ENCODE data around the gene STRN3. TPM values are rescaled to one million over a fixed set of nuclear protein-coding genes. Genes with fewer than 3 reads are reported as not detected.

STRN3 gene
- total RNA-seq, 4 donors from 2014 or later, result 68.4 to 99.6 (median 77.2) TPM

- H3K27me3 ChIP-seq, result no peaks in the 10 kb centered on the region
- H3K4me3 ChIP-seq, result no peak overlapping the region
- peaks cover 0 to 32% of the 10 kb centered on the region in 2 donors for H3K36me3 ChIP-seq
- peaks cover 0 to 8% (median 3%) of the 10 kb centered on the region in 3 donors for H3K4me1 ChIP-seq
- TF ChIP-seq CTCF (IDR thresholded peaks at IDR 0.05) (no peak), EP300 (IDR thresholded peaks at IDR 0.05) (no peak), POLR2AphosphoS5 (IDR thresholded peaks at IDR 0.05) (no peak), POLR2A (IDR thresholded peaks at IDR 0.05) (no peak)
- no peak for ATAC-seq
- H3K27ac ChIP-seq, result no peak overlapping the region
- H3K9me3 ChIP-seq, result no peaks in the 10 kb centered on the region
- 82 to 85% methylated on average over 3 to 4 of the region's 4 CpGs for WGBS, 2 donors (ENCODE audit: low coverage in 1 of 2)
Observed at GRCh38 chr14:30894923-30895515, 131.2 kb downstream of the STRN3 start.

DNA sequence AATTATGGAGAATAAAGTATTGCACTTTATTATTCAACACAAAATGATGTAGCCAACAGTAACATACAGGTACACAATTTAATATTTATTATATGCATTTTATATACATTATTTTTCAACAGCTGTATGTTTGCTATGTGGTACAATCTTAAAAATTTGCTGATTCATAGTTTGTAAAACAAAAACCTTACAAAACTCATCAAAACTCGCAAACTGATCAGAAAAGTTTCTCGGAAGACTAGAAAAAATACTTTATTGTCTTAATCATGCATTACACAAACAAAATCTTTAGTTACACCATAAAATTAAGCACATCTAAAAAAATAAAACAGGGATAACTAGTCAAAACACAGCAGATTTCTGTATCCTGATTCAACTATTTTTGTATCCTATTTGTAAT is 132.4 kb downstream of the STRN3 start:
- Histone ChIP-seq H3K9me3 (no peaks in the 10 kb centered on the region), H3K27me3 (no peaks in the 10 kb centered on the region), H3K27ac (no peak overlapping the region), H3K36me3 (peaks cover 0 to 22% of the 10 kb centered on the region in 2 donors), H3K4me3 (no peak overlapping the region), H3K4me1 (peaks cover 0 to 8% (median 3%) of the 10 kb centered on the region in 3 donors)
- 93 to 100% methylated on average over 2 of the region's 2 CpGs for WGBS, 2 donors (ENCODE audit: low coverage in 1 of 2)
- TF ChIP-seq EP300 (IDR thresholded peaks at IDR 0.05) (no peak), POLR2AphosphoS5 (IDR thresholded peaks at IDR 0.05) (no peak), CTCF (IDR thresholded peaks at IDR 0.05) (no peak), POLR2A (IDR thresholded peaks at IDR 0.05) (no peak)
- ATAC-seq, result no peak

GRCh38 chr14:30889244-30889594 is 137.0 kb downstream of the STRN3 start:
- no peaks in the 10 kb centered on the region for H3K27me3 ChIP-seq
- no peak for ATAC-seq
- no peaks in the 10 kb centered on the region for H3K4me1 ChIP-seq
- H3K27ac ChIP-seq, result no peak overlapping the region
- TF ChIP-seq CTCF (IDR thresholded peaks at IDR 0.05), result no peak
- no peak for TF ChIP-seq POLR2A (IDR thresholded peaks at IDR 0.05)
- no peak for TF ChIP-seq EP300 (IDR thresholded peaks at IDR 0.05)
- TF ChIP-seq POLR2AphosphoS5 (IDR thresholded peaks at IDR 0.05), result no peak
- 63 to 75% methylated on average over 4 of the region's 4 CpGs for WGBS, 2 donors (ENCODE audit: low coverage in 1 of 2)
- H3K36me3 ChIP-seq, result peaks cover 0 to 6% of the 10 kb centered on the region in 2 donors
- H3K4me3 ChIP-seq, result no peak overlapping the region
- H3K9me3 ChIP-seq, result no peaks in the 10 kb centered on the region

DNA sequence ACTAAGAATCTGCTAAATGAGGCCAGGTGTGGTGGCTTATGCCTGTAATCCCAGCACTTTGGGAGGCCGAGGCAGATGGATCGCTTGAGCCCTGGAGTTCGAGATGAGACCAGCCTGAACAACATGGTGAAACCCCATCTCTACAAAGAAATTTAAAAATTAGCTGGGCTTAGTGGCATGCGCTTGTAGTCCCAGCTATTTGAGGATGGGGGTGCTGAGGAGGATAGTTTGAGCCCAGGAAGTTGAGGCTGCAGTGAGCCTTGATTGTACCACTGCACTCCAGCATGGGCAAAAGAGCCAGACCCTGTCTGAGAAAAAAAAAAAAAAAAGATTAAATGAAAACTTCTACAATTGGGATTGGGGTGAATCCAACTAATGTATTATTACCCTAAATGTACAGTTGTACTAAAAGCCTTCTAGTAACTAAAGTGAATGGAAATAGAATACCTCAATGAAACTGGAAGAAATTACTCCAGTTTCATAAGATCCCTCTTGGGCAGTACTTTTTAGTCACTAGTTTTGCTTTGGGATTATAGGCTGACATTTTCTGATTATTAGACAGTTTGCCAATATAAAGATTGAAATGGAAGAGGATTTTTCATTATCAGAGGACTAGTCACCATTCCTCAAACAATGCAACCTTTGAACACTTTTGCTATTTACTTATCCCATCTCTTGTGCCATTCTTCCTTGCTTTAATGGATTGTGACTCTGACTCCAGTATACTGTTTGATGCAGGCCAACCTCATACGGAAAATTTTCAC is 137.5 kb downstream of the STRN3 start:
- H3K27me3 ChIP-seq, result no peaks in the 10 kb centered on the region
- WGBS, 2 donors (ENCODE audit: low coverage in 1 of 2), result 84 to 97% methylated on average over 2 to 5 of the region's 5 CpGs
- peaks cover 0 to 6% of the 10 kb centered on the region in 2 donors for H3K36me3 ChIP-seq
- H3K27ac ChIP-seq, result no peak overlapping the region
- no peaks in the 10 kb centered on the region for H3K4me1 ChIP-seq
- no peaks in the 10 kb centered on the region for H3K9me3 ChIP-seq
- no peak overlapping the region for H3K4me3 ChIP-seq
- TF ChIP-seq CTCF (IDR thresholded peaks at IDR 0.05) (no peak), POLR2A (IDR thresholded peaks at IDR 0.05) (no peak), POLR2AphosphoS5 (IDR thresholded peaks at IDR 0.05) (no peak), EP300 (IDR thresholded peaks at IDR 0.05) (no peak)
- no peak for ATAC-seq

Measured in gastroesophageal sphincter (tissue), 4 donors.